Osteoblast (primary cell): ENCODE data around the gene TUBGCP6. TPM values are rescaled to one million over a fixed set of nuclear protein-coding genes. Genes with fewer than 3 reads are reported as not detected.

Experiments used
- DNase-seq: peaks from one replicate; pipeline ENCODE4 v3.0.0; 2011; ENCODE audit warnings: low spot score, mixed read lengths; ENCODE audit not compliant: insufficient read length; ENCODE audit errors: missing footprints
- H2AFZ ChIP-seq: 2 replicates; pipeline ENCODE4 v1.6.0; 2011; ENCODE audit warnings: mild to moderate bottlenecking, low read length
- H3K27ac ChIP-seq: 2 replicates; pipeline ENCODE4 v1.5.1; 2011; ENCODE audit warnings: mild to moderate bottlenecking, low read depth, low read length, moderate library complexity
- H3K27me3 ChIP-seq: 2 replicates; pipeline ENCODE4 v1.6.0; 2012; ENCODE audit warnings: mild to moderate bottlenecking, control low read depth, inconsistent platforms, low read length, moderate library complexity; ENCODE audit not compliant: insufficient read depth
- H3K36me3 ChIP-seq: 2 replicates; pipeline ENCODE4 v1.5.1; 2011; ENCODE audit warnings: mild to moderate bottlenecking, low read length, control low read depth, moderate library complexity; ENCODE audit not compliant: insufficient read depth
- H3K4me1 ChIP-seq: 2 replicates; pipeline ENCODE4 v1.5.1; 2011; ENCODE audit warnings: mild to moderate bottlenecking, low read length, control low read depth, moderate library complexity; ENCODE audit not compliant: insufficient read depth
- H3K4me2 ChIP-seq: 2 replicates; pipeline ENCODE4 v1.6.0; 2011; ENCODE audit warnings: mild to moderate bottlenecking, low read length; ENCODE audit not compliant: insufficient read depth
- H3K4me3 ChIP-seq: fragments of 200-600 bp; sonication (generic); 3 replicates; pipeline ENCODE4 v1.5.1; 2012; ENCODE audit warnings: mild to moderate bottlenecking, low read length, inconsistent platforms; ENCODE audit not compliant: insufficient read depth
- H3K79me2 ChIP-seq: 2 replicates; pipeline ENCODE4 v1.6.0; 2012; ENCODE audit warnings: mild to moderate bottlenecking, low read length, control low read depth, inconsistent platforms; ENCODE audit not compliant: insufficient read depth
- H3K9me3 ChIP-seq: 2 replicates; pipeline ENCODE4 v1.5.1; 2011; ENCODE audit warnings: low read depth, low read length, control low read depth
- H4K20me1 ChIP-seq: 2 replicates; pipeline ENCODE4 v1.6.0; 2012; ENCODE audit warnings: mild to moderate bottlenecking, low read length, control low read depth; ENCODE audit not compliant: insufficient read depth
- CTCF ChIP-seq: IDR thresholded peaks from 2 replicates; pipeline ENCODE4 v1.5.1; 2011; ENCODE audit warnings: mild to moderate bottlenecking, low read depth, low read length, moderate library complexity; ENCODE audit errors: extremely low read depth
- total RNA-seq: library from RNA; depleted of rRNA; stranded (reverse); fragments of >200 nt; gene quantifications from 2 replicates; pipeline ENCODE4 v1.2.3, GENCODE V29; 2012

The TUBGCP6 gene
- total RNA-seq, 1 donor = 28.2 TPM

- peaks cover 15% of the 10 kb centered on the region for H3K36me3 ChIP-seq
- no peak for TF ChIP-seq CTCF
Measured at GRCh38 chr22:50232481-50233151, 12.2 kb downstream of the TUBGCP6 start.

GRCh38 chr22:50229370-50229769 lies 15.5 kb downstream of the TUBGCP6 start:
- Histone ChIP-seq H3K4me1 (no peaks in the 10 kb centered on the region), H2AFZ (no peak overlapping the region), H3K4me2 (no peak overlapping the region), H3K27ac (no peak overlapping the region), H3K9me3 (no peaks in the 10 kb centered on the region), H4K20me1 (peaks cover 9% of the 10 kb centered on the region), H3K36me3 (peaks cover 22% of the 10 kb centered on the region), H3K27me3 (no peaks in the 10 kb centered on the region), H3K79me2 (peaks cover 14% of the 10 kb centered on the region), H3K4me3 (no peak overlapping the region)
- DNase-seq = no peak
- TF ChIP-seq CTCF = no peak

More at GRCh38 chr22:50232481-50233151, 12.2 kb downstream of the TUBGCP6 start:
- H3K4me1 ChIP-seq = no peaks in the 10 kb centered on the region
- peaks cover 40% of the 10 kb centered on the region for H3K79me2 ChIP-seq
- no peak overlapping the region for H3K4me2 ChIP-seq
- no peak overlapping the region for H2AFZ ChIP-seq
- no peak overlapping the region for H3K27ac ChIP-seq
- H3K9me3 ChIP-seq = no peaks in the 10 kb centered on the region
- H4K20me1 ChIP-seq = peaks cover 29% of the 10 kb centered on the region
- H3K27me3 ChIP-seq = no peaks in the 10 kb centered on the region
- DNase-seq = peak; percentile 79
- no peak overlapping the region for H3K4me3 ChIP-seq

GRCh38 chr22:50228366-50228765 lies 16.5 kb downstream of the TUBGCP6 start:
- no peak for DNase-seq
- Histone ChIP-seq H2AFZ (no peak overlapping the region), H3K4me1 (no peaks in the 10 kb centered on the region), H3K27ac (no peak overlapping the region), H3K9me3 (no peaks in the 10 kb centered on the region), H3K27me3 (no peaks in the 10 kb centered on the region), H3K4me2 (no peak overlapping the region), H3K36me3 (peaks cover 29% of the 10 kb centered on the region), H4K20me1 (no peaks in the 10 kb centered on the region), H3K4me3 (no peak overlapping the region), H3K79me2 (peaks cover 6% of the 10 kb centered on the region)
- TF ChIP-seq CTCF = no peak

GRCh38 chr22:50227579-50228215 lies 17.1 kb downstream of the TUBGCP6 start:
- Histone ChIP-seq H3K4me1 (no peaks in the 10 kb centered on the region), H3K4me2 (no peak overlapping the region), H4K20me1 (no peaks in the 10 kb centered on the region), H3K9me3 (no peaks in the 10 kb centered on the region), H3K4me3 (no peak overlapping the region), H3K36me3 (peaks cover 23% of the 10 kb centered on the region), H2AFZ (no peak overlapping the region), H3K79me2 (peaks cover 6% of the 10 kb centered on the region), H3K27me3 (no peaks in the 10 kb centered on the region), H3K27ac (no peak overlapping the region)
- TF ChIP-seq CTCF = no peak
- peak; percentile 42 for DNase-seq
